GM18520 (cell line): Measurements from ENCODE around the gene MORN4.
"Not testable (repeated sequence)": the region's sequence is repeated elsewhere in the genome, so short reads cannot be mapped to it uniquely, and the experiment has no call there.

Experiments used
- ATAC-seq: cut with Tn5 transposase; IDR thresholded peaks from one replicate; pipeline ENCODE4 v1.9.1; 2021; ENCODE audit not compliant: unreplicated experiment

The MORN4 gene

GRCh38 chr10:97598407-97599271, 34.7 kb downstream of the MORN4 start:
- no peak for ATAC-seq

DNA sequence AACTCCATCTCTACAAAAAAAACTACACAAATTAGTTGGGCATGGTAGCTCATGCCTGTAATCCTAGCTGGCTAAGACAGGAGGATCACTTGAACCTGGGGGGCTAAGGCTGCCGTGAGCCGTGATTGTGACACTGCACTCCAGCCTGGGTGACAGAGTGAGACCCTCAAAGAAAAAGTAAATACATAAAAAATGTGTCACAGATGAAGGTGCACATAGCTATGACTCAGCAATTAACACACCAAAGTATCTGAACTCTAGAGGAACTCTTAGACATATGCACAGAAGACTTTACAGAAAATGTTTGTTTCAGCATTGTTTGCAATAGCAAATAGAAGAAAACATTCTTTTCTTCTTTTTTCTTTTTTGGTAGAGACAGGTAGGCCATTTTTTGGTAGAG, 35.5 kb downstream of the MORN4 start:
- ATAC-seq, result no peak

GRCh38 chr10:97596101-97597082, 36.9 kb downstream of the MORN4 start:
- no peak for ATAC-seq

DNA sequence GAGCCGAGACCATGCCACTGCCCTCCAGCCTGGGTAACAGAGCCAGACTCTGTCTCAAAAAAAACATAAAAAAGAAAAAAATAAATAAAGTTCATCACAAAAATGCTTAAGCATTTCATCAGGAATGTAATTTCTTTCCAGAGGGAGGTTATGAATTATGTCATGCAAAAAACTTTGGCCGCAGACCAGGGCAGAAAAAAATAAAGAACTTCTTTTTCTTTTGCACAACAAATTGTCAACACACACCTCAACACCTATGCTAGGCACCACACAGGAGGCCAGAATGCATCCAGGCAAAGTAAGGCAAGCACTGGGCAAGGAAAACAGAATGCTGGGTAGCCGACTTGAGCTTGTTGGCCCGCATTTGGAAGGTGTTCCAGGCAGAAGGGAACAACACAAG, 39.9 kb downstream of the MORN4 start:
- ATAC-seq, result no peak

GRCh38 chr10:97590748-97591495, 42.4 kb downstream of the MORN4 start:
- no peak for ATAC-seq

DNA sequence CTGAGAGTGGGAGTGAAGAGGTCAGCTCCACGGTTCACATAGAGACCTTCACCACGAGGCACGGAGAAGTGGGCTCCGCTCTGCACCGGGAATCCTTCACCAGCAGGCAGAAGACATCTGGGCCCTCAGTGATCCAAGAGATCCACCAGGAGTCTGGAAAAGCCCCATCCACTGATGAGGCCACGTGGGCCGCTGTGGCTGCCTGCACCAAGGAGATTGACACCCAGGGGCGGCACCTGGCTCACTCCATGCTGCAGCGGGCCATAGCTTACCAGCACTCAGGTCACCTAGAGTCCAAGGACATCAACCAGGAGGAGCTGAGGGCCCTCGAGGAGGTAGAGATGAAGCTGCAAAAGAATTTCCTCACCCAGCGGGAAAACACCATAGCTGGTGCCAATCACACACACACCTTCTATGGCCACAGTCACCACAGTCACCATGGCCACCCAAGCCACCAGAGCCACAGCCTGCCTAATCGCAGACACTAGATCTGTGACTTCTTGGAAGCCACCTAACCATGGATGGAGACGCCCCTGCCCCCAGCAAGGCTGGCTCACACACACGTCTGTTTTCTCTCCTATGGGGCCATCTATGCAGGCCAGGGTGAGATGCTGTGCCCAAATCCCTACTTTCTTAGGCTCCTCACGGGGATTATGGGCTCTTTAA, 43.1 kb downstream of the MORN4 start:
- no peak for ATAC-seq

- no peak for ATAC-seq
Observed at GRCh38 chr10:97589479-97589878, 43.8 kb downstream of the MORN4 start, which contains the start of gene C10orf62. Gene C10orf62 (plus strand): TSS chr10:97589721. CDS start chr10:97589898, 177 bp downstream.

DNA sequence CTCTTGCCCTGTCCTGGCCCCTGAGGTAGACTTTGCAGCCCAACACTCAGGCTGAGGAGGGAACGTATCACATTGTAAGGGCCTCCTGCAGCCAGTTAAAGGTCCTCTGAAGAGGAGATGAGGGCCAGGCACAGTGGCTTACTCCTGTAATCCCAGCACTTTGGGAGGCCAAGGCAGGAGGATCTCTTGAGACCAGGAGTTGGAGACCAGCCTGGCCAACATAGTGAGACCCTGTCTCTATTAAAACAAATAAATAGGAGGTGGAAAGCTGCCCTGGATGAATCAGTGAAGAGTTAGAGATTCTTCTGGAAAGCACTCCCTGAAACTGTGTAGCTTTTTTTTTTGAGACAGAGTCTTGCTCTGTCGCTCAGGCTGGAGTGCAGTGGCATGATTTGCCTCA, 46.1 kb downstream of the MORN4 start:
- no peak for ATAC-seq

- no peak for ATAC-seq
Observed at GRCh38 chr10:97585439-97585811, 47.9 kb downstream of the MORN4 start.

DNA sequence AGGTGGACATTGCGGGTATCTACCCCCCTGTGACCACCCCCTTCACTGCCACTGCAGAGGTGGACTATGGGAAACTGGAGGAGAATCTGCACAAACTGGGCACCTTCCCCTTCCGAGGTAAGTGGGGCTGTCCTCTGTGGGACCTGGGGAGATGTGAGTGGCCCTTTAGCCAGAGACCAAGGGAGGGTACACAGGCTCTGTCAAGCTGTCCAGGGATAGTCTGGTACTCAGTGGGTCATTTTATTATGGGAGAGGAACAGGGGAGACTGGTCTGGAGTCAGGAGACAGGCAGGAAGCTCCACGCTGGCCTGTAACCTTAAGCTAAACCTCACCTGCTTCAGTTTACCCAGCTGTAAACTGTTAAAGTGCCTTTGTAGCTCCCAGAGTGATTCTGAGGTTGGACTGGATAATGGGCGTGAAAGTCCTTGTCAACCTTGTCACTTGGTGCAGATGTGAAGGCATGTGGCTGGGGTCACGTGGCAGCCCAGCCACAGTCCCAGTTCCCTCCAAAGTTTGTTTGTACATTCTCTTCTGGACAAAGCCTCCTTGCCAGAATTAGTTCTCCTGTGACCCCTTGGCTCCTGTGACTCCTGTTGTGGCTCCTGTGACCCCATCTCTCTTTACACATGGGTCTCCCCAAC, 48.4 kb downstream of the MORN4 start:
- ATAC-seq, result no peak

- no peak for ATAC-seq
Observed at GRCh38 chr10:97584060-97584797, 49.1 kb downstream of the MORN4 start, which contains the start of gene HOGA1. Gene HOGA1 (plus strand): TSS chr10:97584389. CDS start chr10:97584704, 315 bp downstream.

DNA sequence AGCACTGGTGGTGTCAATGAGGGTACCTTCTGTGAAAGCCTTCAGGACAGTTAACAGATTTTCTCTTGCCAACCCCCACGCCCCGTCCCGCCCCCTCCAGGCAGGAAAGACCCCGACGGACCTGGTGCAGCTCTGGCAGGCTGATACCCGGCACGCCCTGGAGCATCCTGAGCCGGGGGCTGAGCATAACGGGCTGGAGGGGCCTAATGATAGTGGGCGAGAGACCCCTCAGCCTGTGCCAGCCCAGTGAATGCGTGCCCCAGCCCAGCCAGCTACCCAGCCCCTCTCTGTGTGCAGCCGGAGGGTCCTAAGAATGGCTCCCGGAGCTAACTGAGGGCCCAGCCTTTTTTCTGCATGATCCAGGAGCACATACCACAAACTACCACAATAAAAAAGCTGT, 49.8 kb downstream of the MORN4 start:
- ATAC-seq, result no peak

GRCh38 chr10:97582169-97582568, 51.1 kb downstream of the MORN4 start:
- ATAC-seq, result no peak

DNA sequence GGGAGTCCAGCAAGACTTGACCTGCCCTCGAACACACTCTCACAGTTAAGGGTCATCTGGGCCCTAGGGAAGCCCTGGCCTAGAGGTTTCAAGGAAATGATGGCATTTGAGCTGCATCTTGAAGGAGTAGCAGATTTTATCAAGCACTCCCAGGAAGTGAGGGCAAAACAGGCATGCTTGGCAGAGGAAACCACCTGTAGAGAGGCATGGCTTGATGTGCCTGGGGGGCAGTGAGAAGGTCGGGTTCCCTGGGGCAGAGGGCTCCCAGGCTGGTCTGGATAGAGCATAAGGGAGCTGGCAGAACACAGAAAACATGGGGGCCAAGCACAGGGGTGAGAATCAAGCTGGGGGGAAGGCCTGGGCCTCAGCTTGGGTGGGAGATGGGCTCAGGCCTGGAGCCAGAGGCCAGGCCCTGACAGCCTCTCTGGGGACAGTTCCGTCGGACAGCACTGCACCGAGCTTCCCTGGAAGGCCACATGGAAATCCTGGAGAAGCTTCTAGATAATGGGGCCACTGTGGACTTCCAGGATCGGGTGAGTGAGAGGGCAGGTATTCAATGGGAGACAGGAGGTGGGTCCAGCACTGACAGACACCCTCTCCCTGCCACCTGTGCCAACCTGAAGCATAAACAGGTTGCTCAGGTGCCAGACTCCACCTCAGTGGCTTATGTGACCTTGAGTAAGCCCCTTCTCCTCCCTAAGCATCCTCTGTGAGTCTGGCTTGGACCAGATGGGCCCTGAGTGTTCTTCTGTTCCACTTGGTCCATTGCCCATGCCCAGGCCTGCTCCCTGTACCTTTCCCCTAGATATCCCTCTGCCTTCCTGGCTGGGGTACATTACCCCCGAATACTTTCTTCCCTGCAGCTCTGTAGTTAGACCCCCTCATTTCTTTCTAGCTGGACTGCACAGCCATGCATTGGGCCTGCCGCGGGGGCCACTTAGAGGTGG, 52.6 kb downstream of the MORN4 start:
- ATAC-seq, result no peak

DNA sequence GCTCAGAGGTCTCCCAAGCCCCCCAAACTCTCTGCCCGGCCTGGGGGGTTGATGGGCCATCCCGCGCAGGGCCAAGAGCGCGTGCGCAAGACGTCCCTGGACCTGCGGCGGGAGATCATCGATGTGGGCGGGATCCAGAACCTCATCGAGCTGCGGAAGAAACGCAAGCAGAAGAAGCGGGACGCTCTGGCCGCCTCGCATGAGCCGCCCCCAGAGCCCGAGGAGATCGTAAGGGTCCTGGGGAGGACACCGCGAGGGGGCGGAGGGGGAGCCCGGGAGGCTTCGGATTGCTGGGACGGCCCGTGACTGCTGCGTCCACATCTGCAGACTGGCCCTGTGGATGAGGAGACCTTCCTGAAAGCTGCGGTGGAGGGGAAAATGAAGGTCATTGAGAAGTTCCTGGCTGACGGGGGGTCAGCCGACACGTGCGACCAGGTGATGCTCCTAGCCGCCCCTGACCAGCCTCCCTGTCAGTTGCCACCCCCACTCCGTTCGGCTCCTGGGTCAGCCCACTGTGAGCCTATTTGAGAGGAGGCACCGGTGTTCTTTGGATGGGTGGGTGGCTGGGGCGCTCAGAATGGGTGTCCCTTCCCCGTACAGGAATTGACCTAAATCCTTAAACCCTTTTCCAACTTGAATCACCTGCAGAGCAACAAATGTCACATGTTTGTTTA, 55.0 kb downstream of the MORN4 start:
- ATAC-seq, result no peak

DNA sequence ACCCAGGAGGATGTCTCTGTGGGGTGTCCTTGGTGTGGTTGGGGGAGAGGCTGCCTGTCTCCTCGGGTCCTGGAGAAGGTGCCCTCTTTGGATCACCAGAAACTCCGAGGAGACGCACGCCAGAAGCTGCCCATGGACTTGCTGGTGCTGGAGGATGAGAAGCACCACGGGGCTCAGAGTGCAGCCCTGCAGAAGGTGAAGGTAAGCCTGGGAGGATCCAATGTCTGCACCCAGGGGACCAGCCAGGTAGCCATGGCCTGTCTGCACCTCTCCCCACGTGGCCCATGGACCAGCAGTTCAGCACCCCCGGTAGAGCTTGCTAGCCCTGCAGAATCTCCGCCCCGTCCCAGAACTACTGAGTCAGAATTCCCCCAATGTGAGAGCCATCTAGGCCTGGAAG, 55.6 kb downstream of the MORN4 start:
- ATAC-seq, result no peak

DNA sequence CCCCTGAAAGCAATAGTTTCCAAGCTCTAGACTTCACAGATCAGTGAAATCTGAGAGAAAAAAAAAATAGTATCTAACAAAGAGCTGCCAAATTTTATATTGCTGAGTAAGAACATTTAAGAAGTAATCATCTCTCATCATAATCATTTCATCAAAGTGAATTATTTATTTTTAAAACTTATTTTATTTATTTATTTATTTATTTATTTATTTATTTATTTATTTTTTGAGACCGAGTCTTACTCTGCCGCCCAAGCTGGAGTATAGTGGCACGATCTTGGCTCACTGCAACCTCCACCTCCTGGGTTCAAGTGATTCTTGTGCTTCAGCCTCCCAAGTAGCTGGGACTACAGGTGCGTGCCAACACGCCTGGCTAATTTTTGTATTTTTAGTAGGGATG, 56.8 kb downstream of the MORN4 start:
- ATAC-seq, result not testable (repeated sequence)
